Upper lobe of left lung (tissue), 6 donors: Measurements from ENCODE around the gene SPTBN2. TPM values are rescaled to one million over a fixed set of nuclear protein-coding genes. Genes with fewer than 3 reads are reported as not detected.

ENCODE experiments used
- ATAC-seq, 2 donors: fragments of 200-7000 bp; cut with Tn5 transposase; one replicate each; pipeline ENCODE4 v1.9.1; 2022; ENCODE audit warnings: mild to moderate bottlenecking in 2 of 2, moderate library complexity in 2 of 2; ENCODE audit not compliant: low FRiP score in 2 of 2
- DNase-seq, 2 donors: peaks; one replicate each; pipeline ENCODE4 v3.0.0-alpha.2; 2019 to 2020
- H3K27ac ChIP-seq, 4 donors: fragments of 200-600 bp; sonication (generic); one replicate each; pipeline ENCODE4 v1.5.1; 2016 to 2019
- H3K27me3 ChIP-seq, 4 donors: fragments of 200-600 bp; sonication (generic); one replicate each; pipeline ENCODE4 v1.5.1; 2017 to 2019
- H3K36me3 ChIP-seq, 4 donors: fragments of 200-600 bp; sonication (generic); one replicate each; pipeline ENCODE4 v1.5.1; 2016 to 2019
- H3K4me1 ChIP-seq, 4 donors: fragments of 200-600 bp; sonication (generic); one replicate each; pipeline ENCODE4 v1.5.1; 2018 to 2019
- H3K4me3 ChIP-seq, 4 donors: fragments of 200-600 bp; sonication (generic); one replicate each; pipeline ENCODE4 v1.5.1; 2017 to 2019; ENCODE audit warnings: mild to moderate bottlenecking in 2 of 4, moderate library complexity in 1 of 4
- H3K9me3 ChIP-seq, 4 donors: fragments of 200-600 bp; sonication (generic); one replicate each; pipeline ENCODE4 v1.5.1; 2018 to 2019
- EP300 ChIP-seq, 4 donors: sonication (generic); formaldehyde crosslinking; IDR thresholded peaks; one replicate each; pipeline ENCODE4 v1.5.1; 2017; ENCODE audit warnings: antibody characterized with exemption in 4 of 4, control low read depth in 2 of 4
- POLR2A ChIP-seq, 4 donors: fragments of 450-650 bp; IDR thresholded peaks; one replicate each; pipeline ENCODE4 v1.5.1; 2016 to 2017; ENCODE audit warnings: antibody characterized with exemption in 4 of 4, mild to moderate bottlenecking in 2 of 4
- POLR2AphosphoS5 ChIP-seq, 2 donors: sonication (generic); formaldehyde crosslinking; IDR thresholded peaks; one replicate each; pipeline ENCODE4 v1.5.1; 2017; ENCODE audit warnings: antibody characterized with exemption in 2 of 2
- WGBS, 2 donors: methylation state at CpG; one replicate each; pipeline ENCODE4 v1.1.5; 2017 to 2018; 5-methylcytosine and 5-hydroxymethylcytosine counted together
- total RNA-seq, 6 donors: library from RNA; depleted of rRNA in 4 of 6; stranded (reverse); fragments of >200 nt in 4 of 6; gene quantifications; one replicate each; pipeline versions ENCODE4 v1.1.0 to v1.2.1, GENCODE V29; 2016 to 2021
- TF ChIP-seq, protein P1 (sequence below), 6 experiments: fragments of 450-650 bp in 4 of 6; fragments of 200-600 bp in 2 of 6; sonication (generic) in 2 of 6; IDR thresholded peaks; one replicate each; pipeline ENCODE4 v1.5.1; 2016 to 2019; ENCODE audit warnings: antibody characterized with exemption in 6 of 6
- donor health status: DM: no; HTN: no; CAD: no; lungs with moderate emphysema.
- donor health status: DM: no; HTN: yes; CAD: no; lungs with severe emphysema.

Gene SPTBN2
- total RNA-seq, 6 donors from 2014 or later: 9.3 to 45.1 (median 21.1) TPM

GRCh38 chr11:66693356-66694055, 35.5 kb downstream of the SPTBN2 start:
- DNase-seq: no peak
- no peak for ATAC-seq
- Histone ChIP-seq H3K27ac (no peak overlapping the region), H3K4me3 (no peak overlapping the region), H3K9me3 (no peaks in the 10 kb centered on the region), H3K36me3 (no peaks in the 10 kb centered on the region), H3K27me3 (no peaks in the 10 kb centered on the region), H3K4me1 (no peaks in the 10 kb centered on the region)
- TF ChIP-seq POLR2AphosphoS5 (IDR thresholded peaks at IDR 0.05): no peak
- TF ChIP-seq EP300 (IDR thresholded peaks at IDR 0.05): no peak
- TF ChIP-seq POLR2A (IDR thresholded peaks at IDR 0.05): no peak
- TF ChIP-seq, protein P1, sequence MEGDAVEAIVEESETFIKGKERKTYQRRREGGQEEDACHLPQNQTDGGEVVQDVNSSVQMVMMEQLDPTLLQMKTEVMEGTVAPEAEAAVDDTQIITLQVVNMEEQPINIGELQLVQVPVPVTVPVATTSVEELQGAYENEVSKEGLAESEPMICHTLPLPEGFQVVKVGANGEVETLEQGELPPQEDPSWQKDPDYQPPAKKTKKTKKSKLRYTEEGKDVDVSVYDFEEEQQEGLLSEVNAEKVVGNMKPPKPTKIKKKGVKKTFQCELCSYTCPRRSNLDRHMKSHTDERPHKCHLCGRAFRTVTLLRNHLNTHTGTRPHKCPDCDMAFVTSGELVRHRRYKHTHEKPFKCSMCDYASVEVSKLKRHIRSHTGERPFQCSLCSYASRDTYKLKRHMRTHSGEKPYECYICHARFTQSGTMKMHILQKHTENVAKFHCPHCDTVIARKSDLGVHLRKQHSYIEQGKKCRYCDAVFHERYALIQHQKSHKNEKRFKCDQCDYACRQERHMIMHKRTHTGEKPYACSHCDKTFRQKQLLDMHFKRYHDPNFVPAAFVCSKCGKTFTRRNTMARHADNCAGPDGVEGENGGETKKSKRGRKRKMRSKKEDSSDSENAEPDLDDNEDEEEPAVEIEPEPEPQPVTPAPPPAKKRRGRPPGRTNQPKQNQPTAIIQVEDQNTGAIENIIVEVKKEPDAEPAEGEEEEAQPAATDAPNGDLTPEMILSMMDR (IDR thresholded peaks at IDR 0.05): no peak
- 94 to 95% methylated on average over 11 to 15 of the region's 15 CpGs for WGBS, 2 donors

GRCh38 chr11:66692871-66693331, 36.1 kb downstream of the SPTBN2 start:
- ATAC-seq (no peak), DNase-seq (peak in 1 of 2 donors; percentile 66)
- Histone ChIP-seq H3K4me3 (no peak overlapping the region), H3K27ac (no peak overlapping the region), H3K36me3 (no peaks in the 10 kb centered on the region), H3K27me3 (no peaks in the 10 kb centered on the region), H3K4me1 (no peaks in the 10 kb centered on the region), H3K9me3 (no peaks in the 10 kb centered on the region)
- TF ChIP-seq POLR2AphosphoS5 (IDR thresholded peaks at IDR 0.05) (no peak), EP300 (IDR thresholded peaks at IDR 0.05) (no peak), POLR2A (IDR thresholded peaks at IDR 0.05) (no peak)
- TF ChIP-seq, protein P1 (IDR thresholded peaks at IDR 0.05): no peak
- WGBS, 2 donors: 86 to 92% methylated on average over 13 to 20 of the region's 20 CpGs

GRCh38 chr11:66692446-66692845, 36.6 kb downstream of the SPTBN2 start:
- Histone ChIP-seq H3K4me3 (no peak overlapping the region), H3K36me3 (no peaks in the 10 kb centered on the region), H3K27me3 (no peaks in the 10 kb centered on the region), H3K9me3 (no peaks in the 10 kb centered on the region), H3K27ac (no peak overlapping the region), H3K4me1 (no peaks in the 10 kb centered on the region)
- TF ChIP-seq POLR2A (IDR thresholded peaks at IDR 0.05): no peak
- TF ChIP-seq POLR2AphosphoS5 (IDR thresholded peaks at IDR 0.05): no peak
- no peak for TF ChIP-seq EP300 (IDR thresholded peaks at IDR 0.05)
- TF ChIP-seq, protein P1 (IDR thresholded peaks at IDR 0.05): no peak
- DNase-seq: peak in 1 of 2 donors; percentile 69
- ATAC-seq: no peak
- WGBS, 2 donors: 94 to 96% methylated on average over 5 to 17 of the region's 18 CpGs

DNA sequence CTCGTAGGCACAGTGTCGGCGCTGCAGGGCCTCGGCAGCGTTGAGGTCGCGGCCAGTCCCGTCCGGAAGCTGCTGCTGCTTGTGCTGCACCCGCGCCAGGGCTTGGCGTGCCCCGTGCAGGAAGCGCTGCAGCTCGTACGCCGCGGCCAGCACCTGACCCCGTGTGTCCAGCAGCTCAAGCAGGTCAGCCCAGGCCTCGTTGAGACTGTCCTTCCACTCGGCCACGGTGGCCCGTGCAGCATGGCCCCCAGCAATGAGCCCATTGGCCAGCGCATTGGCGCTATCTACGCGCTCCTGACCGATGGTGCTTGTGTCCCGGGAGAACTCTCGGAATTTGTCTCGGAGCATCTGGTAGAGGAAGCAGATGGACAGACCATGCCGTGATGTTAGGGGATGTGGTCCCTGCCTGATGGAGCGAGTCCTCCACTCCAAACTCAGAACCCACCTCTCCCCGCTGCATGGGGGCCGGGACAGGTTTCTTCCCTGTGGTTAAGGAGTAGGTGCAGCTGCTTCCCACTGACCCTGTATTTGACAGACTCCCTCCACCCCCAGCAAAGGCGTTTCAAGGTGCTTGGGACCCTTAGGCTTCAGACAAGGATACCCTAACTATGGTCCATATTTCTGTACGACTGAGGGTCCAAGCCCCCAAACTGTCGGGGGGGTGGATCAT, 37.6 kb downstream of the SPTBN2 start:
- no peaks in the 10 kb centered on the region for H3K4me1 ChIP-seq
- WGBS, 2 donors: 95 to 98% methylated on average over 17 to 38 of the region's 38 CpGs
- H3K36me3 ChIP-seq: no peaks in the 10 kb centered on the region
- DNase-seq (peak in 1 of 2 donors; percentile 75), ATAC-seq (no peak)
- no peak overlapping the region for H3K27ac ChIP-seq
- H3K9me3 ChIP-seq: no peaks in the 10 kb centered on the region
- H3K27me3 ChIP-seq: no peaks in the 10 kb centered on the region
- no peak for TF ChIP-seq EP300 (IDR thresholded peaks at IDR 0.05)
- TF ChIP-seq POLR2AphosphoS5 (IDR thresholded peaks at IDR 0.05): no peak
- H3K4me3 ChIP-seq: no peak overlapping the region

DNA sequence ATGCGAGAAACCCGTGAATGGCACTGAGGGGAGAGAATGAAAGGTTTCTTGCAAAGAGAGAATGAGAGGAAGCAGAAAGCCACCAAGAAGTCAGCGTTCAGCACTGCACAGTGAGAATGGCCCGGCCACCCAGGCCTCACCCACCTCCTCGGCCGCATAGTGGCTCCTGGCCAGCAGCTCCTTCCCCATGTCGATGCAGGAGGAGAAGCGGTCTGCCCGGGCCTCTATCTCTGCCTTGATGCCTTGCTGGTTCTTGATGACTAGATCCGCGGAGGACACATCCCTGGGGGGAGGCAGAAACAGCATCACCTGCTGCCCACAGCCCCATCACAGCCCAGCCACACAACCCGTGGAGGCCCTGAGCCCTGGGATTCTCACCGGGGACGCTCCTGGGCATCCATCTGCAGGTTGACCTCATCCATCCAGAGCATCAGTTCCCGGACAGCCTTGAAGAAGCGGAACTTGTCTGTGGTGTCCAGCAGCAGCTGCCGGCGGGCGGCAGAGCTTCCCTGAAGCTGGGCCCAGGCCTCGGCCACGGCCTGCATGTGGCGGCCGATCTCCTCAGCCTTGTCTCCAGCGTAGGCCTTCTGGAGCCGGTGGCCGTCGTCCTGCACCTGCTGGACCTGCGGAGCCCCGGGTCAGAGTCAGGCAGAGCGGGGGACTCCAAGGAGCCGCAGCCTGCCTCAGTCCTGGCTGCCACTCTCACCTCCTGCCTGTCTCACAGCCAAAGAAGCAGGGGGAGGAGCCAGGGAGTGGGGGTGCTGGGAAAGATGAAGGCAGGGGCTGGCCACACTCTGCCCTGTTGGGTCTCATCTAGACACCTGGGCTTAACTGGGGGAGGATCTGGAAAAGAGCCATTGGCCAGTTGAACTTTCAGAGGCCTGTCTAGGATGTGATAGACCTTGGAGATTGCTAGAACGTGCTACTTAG, 39.1 kb downstream of the SPTBN2 start:
- ATAC-seq (no peak), DNase-seq (peak in 1 of 2 donors; percentile 73)
- no peaks in the 10 kb centered on the region for H3K27me3 ChIP-seq
- 87 to 94% methylated on average over 10 to 32 of the region's 32 CpGs for WGBS, 2 donors
- TF ChIP-seq POLR2AphosphoS5 (IDR thresholded peaks at IDR 0.05): no peak
- TF ChIP-seq POLR2A (IDR thresholded peaks at IDR 0.05): no peak
- TF ChIP-seq, protein P1 (IDR thresholded peaks at IDR 0.05): no peak
- no peak for TF ChIP-seq EP300 (IDR thresholded peaks at IDR 0.05)
- no peaks in the 10 kb centered on the region for H3K36me3 ChIP-seq
- no peaks in the 10 kb centered on the region for H3K9me3 ChIP-seq
- H3K4me3 ChIP-seq: no peak overlapping the region
- H3K4me1 ChIP-seq: no peaks in the 10 kb centered on the region
- no peak overlapping the region for H3K27ac ChIP-seq
